Measurements from ENCODE around the gene DNAJC4. TPM values are rescaled to one million over a fixed set of nuclear protein-coding genes. Genes with fewer than 3 reads are reported as not detected.
A peak's percentile ranks its signal among the peaks of the same experiment; 100 is the strongest.

DNAJC4 gene
- polyA plus RNA-seq, 1 donor from 2014 or later: 20.3 TPM

- no peak overlapping the region for H3K4me3 ChIP-seq (ENCODE audit: low read length)
- H3K27ac ChIP-seq (ENCODE audit: low read length): no peak overlapping the region
- no peak overlapping the region for H3K9ac ChIP-seq (ENCODE audit: low read length)
- H2AFZ ChIP-seq (ENCODE audit: low read depth, low read length): no peak overlapping the region
- peaks cover 8% of the 10 kb centered on the region for H3K27me3 ChIP-seq (ENCODE audit: insufficient read depth, low read depth, low read length)
- no peaks in the 10 kb centered on the region for H4K20me1 ChIP-seq (ENCODE audit: insufficient read depth)
- TF ChIP-seq RAD21 (conservative IDR thresholded peaks at IDR 0.05) (no peak), SMC3 (conservative IDR thresholded peaks at IDR 0.05; ENCODE audit: poor library complexity) (no peak), CTCF (IDR thresholded peaks at IDR 0.05; ENCODE audit: poor library complexity, severe bottlenecking) (no peak), EZH2 (IDR thresholded peaks at IDR 0.05; ENCODE audit: borderline replicate concordance, insufficient read depth, low read length, poor library complexity, severe bottlenecking) (no peak), TAF1 (IDR thresholded peaks at IDR 0.05; ENCODE audit: low read depth) (no peak)
- H3K36me3 ChIP-seq (ENCODE audit: insufficient read depth, low read length): no peaks in the 10 kb centered on the region
- H3K79me2 ChIP-seq (replicated peaks; ENCODE audit: insufficient read depth, low read length): no peaks in the 10 kb centered on the region
- no peaks in the 10 kb centered on the region for H3F3A ChIP-seq (ENCODE audit: insufficient read depth, low read length, poor library complexity, severe bottlenecking)
- no peaks in the 10 kb centered on the region for H3K9me3 ChIP-seq (ENCODE audit: low read length)
- no peaks in the 10 kb centered on the region for H3K9me2 ChIP-seq (ENCODE audit: insufficient read depth, low read length)
- no peak overlapping the region for H3K4me2 ChIP-seq (ENCODE audit: low read length)
Observed at GRCh38 chr11:64232967-64233315, 2.6 kb downstream of the DNAJC4 start.

- Histone ChIP-seq H3K36me3 (ENCODE audit: insufficient read depth, low read length) (no peaks in the 10 kb centered on the region), H3F3A (ENCODE audit: insufficient read depth, low read length, poor library complexity, severe bottlenecking) (no peaks in the 10 kb centered on the region), H3K4me2 (ENCODE audit: low read length) (no peak within 1 kb of the TSS), H3K27me3 (ENCODE audit: insufficient read depth, low read depth, low read length) (peaks cover 8% of the 10 kb centered on the region), H3K27ac (ENCODE audit: low read length) (no peak within 1 kb of the TSS), H3K9me3 (ENCODE audit: low read length) (no peaks in the 10 kb centered on the region), H3K9ac (ENCODE audit: low read length) (peak within 1 kb of the TSS; percentile 47), H4K20me1 (ENCODE audit: insufficient read depth) (no peaks in the 10 kb centered on the region), H3K9me2 (ENCODE audit: insufficient read depth, low read length) (no peaks in the 10 kb centered on the region), H2AFZ (ENCODE audit: low read depth, low read length) (no peak within 1 kb of the TSS), H3K4me3 (ENCODE audit: low read length) (peak within 1 kb of the TSS; percentile 59), H3K79me2 (replicated peaks; ENCODE audit: insufficient read depth, low read length) (no peaks in the 10 kb centered on the region)
- no peak for TF ChIP-seq RAD21 (conservative IDR thresholded peaks at IDR 0.05)
- no peak for TF ChIP-seq TAF1 (IDR thresholded peaks at IDR 0.05; ENCODE audit: low read depth)
- no peak for TF ChIP-seq REST (IDR thresholded peaks at IDR 0.05; ENCODE audit: borderline replicate concordance)
- no peak for TF ChIP-seq EZH2 (IDR thresholded peaks at IDR 0.05; ENCODE audit: borderline replicate concordance, insufficient read depth, low read length, poor library complexity, severe bottlenecking)
- no peak for TF ChIP-seq EP300 (conservative IDR thresholded peaks at IDR 0.05; ENCODE audit: poor library complexity, severe bottlenecking)
- TF ChIP-seq CTCF (IDR thresholded peaks at IDR 0.05; ENCODE audit: poor library complexity, severe bottlenecking): no peak
- TF ChIP-seq POLR2AphosphoS5 (IDR thresholded peaks at IDR 0.05): no peak
- TF ChIP-seq SMC3 (conservative IDR thresholded peaks at IDR 0.05; ENCODE audit: poor library complexity): no peak
- TF ChIP-seq MXI1 (conservative IDR thresholded peaks at IDR 0.05; ENCODE audit: poor library complexity, severe bottlenecking): no peak
Observed at GRCh38 chr11:64233913-64234586, 3.7 kb downstream of the DNAJC4 start, which contains the start of gene VEGFB. VEGFB (plus strand) TSS chr11:64234584; CDS start chr11:64234834, 250 bp downstream.

Measured in neural cell (in vitro differentiated cells).